ENCODE measurements around the gene TUBGCP2. TPM values are rescaled to one million over a fixed set of nuclear protein-coding genes. Genes with fewer than 3 reads are reported as not detected.

TUBGCP2 gene
- total and polyA plus RNA-seq, 9 of the 15 experiments (the other 6 are each of a cell fraction or from before 2014, with no cell fraction given) = 4.3 to 56.6 (median 28.4) TPM

GRCh38 chr10:133278577-133279265 lies 30.0 kb downstream of the TUBGCP2 start (continued):
- no peak; the same call in 1 of the 2 replicates for TF ChIP-seq SUPT5H (IDR thresholded peaks at IDR 0.05)
- TF ChIP-seq CC2D1A (IDR thresholded peaks at IDR 0.05) = no peak
- no peak; a peak in 1 of 4 replicates for TF ChIP-seq TRIM24 (IDR thresholded peaks at IDR 0.05)
- no peak for TF ChIP-seq ZSCAN29 (IDR thresholded peaks at IDR 0.05)
- TF ChIP-seq KDM4B (IDR thresholded peaks at IDR 0.05; ENCODE audit: borderline replicate concordance in 2 of 2, low read depth in 1 of 2) = no peak
- TF ChIP-seq ZNF212 (CRISPR knock-in tag; IDR thresholded peaks at IDR 0.05) = no peak
- TF ChIP-seq RAD21 (CRISPR knock-in tag; conservative IDR thresholded peaks at IDR 0.05 in 1 of 2, IDR thresholded peaks at IDR 0.05 in 1 of 2) = 0 out of 4 replicates have a peak, but pooled peaks of 1 of the 2 experiments have one; percentile 8
- TF ChIP-seq DNMT1 (IDR thresholded peaks at IDR 0.05) = no peak
- peak; percentile 63 for TF ChIP-seq NCOR1 (IDR thresholded peaks at IDR 0.05)
- no peak for TF ChIP-seq BDP1 (IDR thresholded peaks at IDR 0.05; ENCODE audit: insufficient read depth, insufficient read length)
- TF ChIP-seq NR2C2 (CRISPR knock-in tag; IDR thresholded peaks at IDR 0.05) = no peak
- TF ChIP-seq NR2C2 (tag; IDR thresholded peaks at IDR 0.05) = peak; percentile 31; the same call in 1 of the 2 replicates
- TF ChIP-seq ZNF57 (CRISPR knock-in tag; IDR thresholded peaks at IDR 0.05) = no peak
- TF ChIP-seq CCNT2 (IDR thresholded peaks at IDR 0.05; ENCODE audit: borderline replicate concordance, extremely low read depth, insufficient read length, low read depth, low read length) = no peak
- TF ChIP-seq FOXA3 (CRISPR knock-in tag; conservative IDR thresholded peaks at IDR 0.05 in 1 of 2, IDR thresholded peaks at IDR 0.05 in 1 of 2) = peak; percentile 79 to 88
- no peak for TF ChIP-seq ZNF253 (CRISPR knock-in tag; conservative IDR thresholded peaks at IDR 0.05)
- TF ChIP-seq, protein P1, sequence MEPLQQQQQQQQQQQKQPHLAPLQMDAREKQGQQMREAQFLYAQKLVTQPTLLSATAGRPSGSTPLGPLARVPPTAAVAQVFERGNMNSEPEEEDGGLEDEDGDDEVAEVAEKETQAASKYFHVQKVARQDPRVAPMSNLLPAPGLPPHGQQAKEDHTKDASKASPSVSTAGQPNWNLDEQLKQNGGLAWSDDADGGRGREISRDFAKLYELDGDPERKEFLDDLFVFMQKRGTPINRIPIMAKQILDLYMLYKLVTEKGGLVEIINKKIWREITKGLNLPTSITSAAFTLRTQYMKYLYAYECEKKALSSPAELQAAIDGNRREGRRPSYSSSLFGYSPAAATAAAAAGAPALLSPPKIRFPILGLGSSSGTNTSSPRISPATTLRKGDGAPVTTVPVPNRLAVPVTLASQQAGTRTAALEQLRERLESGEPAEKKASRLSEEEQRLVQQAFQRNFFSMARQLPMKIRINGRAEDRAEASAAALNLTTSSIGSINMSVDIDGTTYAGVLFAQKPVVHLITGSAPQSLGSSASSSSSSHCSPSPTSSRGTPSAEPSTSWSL (CRISPR knock-in tag; IDR thresholded peaks at IDR 0.05; ENCODE audit: borderline replicate concordance) = no peak
- peak; percentile 49; the same call in 1 of the 2 replicates for TF ChIP-seq POLR2A (conservative IDR thresholded peaks at IDR 0.05)
- TF ChIP-seq IFI16 (CRISPR knock-in tag; IDR thresholded peaks at IDR 0.05) = no peak
- no peak for TF ChIP-seq ZNF12 (CRISPR knock-in tag; IDR thresholded peaks at IDR 0.05)
- TF ChIP-seq ZFP1 (CRISPR knock-in tag; IDR thresholded peaks at IDR 0.05) = no peak
- no peak for TF ChIP-seq RAD51 (IDR thresholded peaks at IDR 0.05; ENCODE audit: borderline replicate concordance, low read depth)
